Thyroid gland (tissue), 4 donors: ENCODE results near the gene ABHD15. TPM values are rescaled to one million over a fixed set of nuclear protein-coding genes. Genes with fewer than 3 reads are reported as not detected.
"Not testable (repeated sequence)": the region's sequence is repeated elsewhere in the genome, so short reads cannot be mapped to it uniquely, and the experiment has no call there.

Experiments
- DNase-seq, 2 donors: peaks; one replicate each; pipeline ENCODE4 v3.0.0-alpha.2; 2019
- H3K27ac ChIP-seq, 3 donors: fragments of 200-600 bp; sonication (generic); 1 replicate in 2 of 3; 2 replicates in 1 of 3; pipeline ENCODE4 v1.5.1; 2016 to 2019; ENCODE audit warnings: mild to moderate bottlenecking in 1 of 3, moderate library complexity in 1 of 3
- H3K27me3 ChIP-seq: fragments of 200-600 bp; sonication (generic); one replicate; pipeline ENCODE4 v1.5.1; 2019
- H3K36me3 ChIP-seq, 2 donors: fragments of 200-600 bp; sonication (generic); one replicate each; pipeline ENCODE4 v1.5.1; 2016 to 2019
- H3K4me1 ChIP-seq, 2 donors: fragments of 200-600 bp; sonication (generic); one replicate each; pipeline ENCODE4 v1.5.1; 2017 to 2019
- H3K4me3 ChIP-seq, 3 donors: fragments of 200-600 bp; sonication (generic); replicated peaks in 1 of 3; 1 replicate in 2 of 3; 2 replicates in 1 of 3; pipeline ENCODE4 v1.5.1; 2016; ENCODE audit warnings: mild to moderate bottlenecking in 1 of 3
- H3K9me3 ChIP-seq: fragments of 200-600 bp; sonication (generic); one replicate; pipeline ENCODE4 v1.5.1; 2017
- POLR2A ChIP-seq, 2 donors: fragments of 450-650 bp; IDR thresholded peaks; one replicate each; pipeline ENCODE4 v1.6.1; 2017; ENCODE audit warnings: antibody characterized with exemption in 2 of 2, mild to moderate bottlenecking in 2 of 2, moderate library complexity in 1 of 2
- WGBS, 2 donors: methylation state at CpG; one replicate each; pipeline ENCODE4 v1.1.5; 2017; 5-methylcytosine and 5-hydroxymethylcytosine counted together
- intact Hi-C: fragments of 100-400 bp; cut with DNase I; formaldehyde crosslinking; loops from one replicate; pipeline ENCODE4 v1.15.1; 2023
- total RNA-seq, 4 donors: library from RNA; depleted of rRNA; stranded (reverse); fragments of >200 nt; gene quantifications; one replicate each; pipeline ENCODE4 v1.2.3, GENCODE V29; 2016
- TF ChIP-seq, protein P1 (sequence below), 6 experiments: fragments of 200-600 bp in 3 of 6; fragments of 450-650 bp in 3 of 6; sonication (generic) in 3 of 6; IDR thresholded peaks; one replicate each; pipeline ENCODE4 v1.5.1; 2016 to 2019; ENCODE audit warnings: antibody characterized with exemption in 6 of 6, mild to moderate bottlenecking in 2 of 6, inconsistent platforms in 1 of 6, moderate library complexity in 1 of 6

Gene ABHD15
- total RNA-seq, 4 donors from 2014 or later = 11.6 to 19.8 (median 13.0) TPM

DNA sequence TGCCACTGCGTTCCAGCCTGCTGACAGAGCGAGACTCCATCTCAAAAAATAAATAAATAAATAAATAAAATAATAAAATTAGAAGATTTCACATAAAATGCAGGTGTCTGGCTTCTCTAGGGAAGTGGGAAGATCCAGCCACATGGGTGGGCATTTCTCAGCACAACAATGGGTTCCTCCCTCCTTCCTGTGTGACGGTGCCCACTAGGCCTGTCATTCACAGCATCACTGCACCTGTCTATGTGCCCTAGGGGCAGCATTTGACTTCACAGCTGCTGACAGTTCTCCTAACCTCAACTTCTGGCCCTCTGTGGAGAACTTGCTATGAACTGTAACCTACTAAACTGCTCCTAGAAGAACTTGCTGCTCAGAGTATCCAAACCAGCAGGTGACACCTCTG, 3.0 kb downstream of the ABHD15 start:
- WGBS, 2 donors = 96 to 98% methylated on average over 3 of the region's 3 CpGs
- TF ChIP-seq, protein P1, sequence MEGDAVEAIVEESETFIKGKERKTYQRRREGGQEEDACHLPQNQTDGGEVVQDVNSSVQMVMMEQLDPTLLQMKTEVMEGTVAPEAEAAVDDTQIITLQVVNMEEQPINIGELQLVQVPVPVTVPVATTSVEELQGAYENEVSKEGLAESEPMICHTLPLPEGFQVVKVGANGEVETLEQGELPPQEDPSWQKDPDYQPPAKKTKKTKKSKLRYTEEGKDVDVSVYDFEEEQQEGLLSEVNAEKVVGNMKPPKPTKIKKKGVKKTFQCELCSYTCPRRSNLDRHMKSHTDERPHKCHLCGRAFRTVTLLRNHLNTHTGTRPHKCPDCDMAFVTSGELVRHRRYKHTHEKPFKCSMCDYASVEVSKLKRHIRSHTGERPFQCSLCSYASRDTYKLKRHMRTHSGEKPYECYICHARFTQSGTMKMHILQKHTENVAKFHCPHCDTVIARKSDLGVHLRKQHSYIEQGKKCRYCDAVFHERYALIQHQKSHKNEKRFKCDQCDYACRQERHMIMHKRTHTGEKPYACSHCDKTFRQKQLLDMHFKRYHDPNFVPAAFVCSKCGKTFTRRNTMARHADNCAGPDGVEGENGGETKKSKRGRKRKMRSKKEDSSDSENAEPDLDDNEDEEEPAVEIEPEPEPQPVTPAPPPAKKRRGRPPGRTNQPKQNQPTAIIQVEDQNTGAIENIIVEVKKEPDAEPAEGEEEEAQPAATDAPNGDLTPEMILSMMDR (IDR thresholded peaks at IDR 0.05) = no peak
- TF ChIP-seq POLR2A (IDR thresholded peaks at IDR 0.05) = no peak
- Histone ChIP-seq H3K4me1 (peaks cover 10 to 18% of the 10 kb centered on the region in 2 donors), H3K27ac (no peak overlapping the region), H3K36me3 (peaks cover 0 to 4% of the 10 kb centered on the region in 2 donors), H3K4me3 (no peak overlapping the region), H3K27me3 (no peaks in the 10 kb centered on the region), H3K9me3 (no peaks in the 10 kb centered on the region)
- no peak for DNase-seq
- intact Hi-C loops = loop anchor here (10.0 kb wide), 1 partner anchor 179 kb away; no protein-coding TSS in a partner anchor

DNA sequence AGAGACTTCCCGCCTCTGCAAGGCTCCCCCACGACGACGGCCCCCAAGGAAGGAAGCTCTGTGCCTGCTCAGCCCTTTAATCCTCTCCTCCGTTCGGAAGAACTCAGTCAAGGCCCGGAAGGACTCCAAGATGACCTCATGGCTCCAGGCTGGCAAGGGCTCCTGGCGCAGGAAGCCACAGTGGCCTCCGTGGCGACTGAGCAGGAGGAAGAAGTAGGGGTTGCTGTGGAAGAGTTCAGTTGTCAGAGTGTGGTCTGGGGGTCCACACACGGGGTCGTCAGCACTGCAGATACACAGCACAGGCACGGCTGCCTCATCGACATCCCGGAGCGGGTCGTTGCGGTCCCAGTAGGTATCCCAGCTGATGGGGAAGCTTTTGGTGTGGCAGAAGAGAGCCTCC, 4.2 kb downstream of the ABHD15 start:
- no peak for DNase-seq
- intact Hi-C loops = loop anchor here (10.0 kb wide), 1 partner anchor 178 kb away; no protein-coding TSS in a partner anchor
- Histone ChIP-seq H3K27ac (no peak overlapping the region), H3K4me3 (no peak overlapping the region), H3K36me3 (peaks cover 0 to 4% of the 10 kb centered on the region in 2 donors), H3K27me3 (no peaks in the 10 kb centered on the region), H3K9me3 (no peaks in the 10 kb centered on the region), H3K4me1 (peaks cover 13 to 20% of the 10 kb centered on the region in 2 donors)
- TF ChIP-seq, protein P1 (IDR thresholded peaks at IDR 0.05) = no peak
- TF ChIP-seq POLR2A (IDR thresholded peaks at IDR 0.05) = no peak
- WGBS, 2 donors = 87 to 90% methylated on average over 17 of the region's 18 CpGs

DNA sequence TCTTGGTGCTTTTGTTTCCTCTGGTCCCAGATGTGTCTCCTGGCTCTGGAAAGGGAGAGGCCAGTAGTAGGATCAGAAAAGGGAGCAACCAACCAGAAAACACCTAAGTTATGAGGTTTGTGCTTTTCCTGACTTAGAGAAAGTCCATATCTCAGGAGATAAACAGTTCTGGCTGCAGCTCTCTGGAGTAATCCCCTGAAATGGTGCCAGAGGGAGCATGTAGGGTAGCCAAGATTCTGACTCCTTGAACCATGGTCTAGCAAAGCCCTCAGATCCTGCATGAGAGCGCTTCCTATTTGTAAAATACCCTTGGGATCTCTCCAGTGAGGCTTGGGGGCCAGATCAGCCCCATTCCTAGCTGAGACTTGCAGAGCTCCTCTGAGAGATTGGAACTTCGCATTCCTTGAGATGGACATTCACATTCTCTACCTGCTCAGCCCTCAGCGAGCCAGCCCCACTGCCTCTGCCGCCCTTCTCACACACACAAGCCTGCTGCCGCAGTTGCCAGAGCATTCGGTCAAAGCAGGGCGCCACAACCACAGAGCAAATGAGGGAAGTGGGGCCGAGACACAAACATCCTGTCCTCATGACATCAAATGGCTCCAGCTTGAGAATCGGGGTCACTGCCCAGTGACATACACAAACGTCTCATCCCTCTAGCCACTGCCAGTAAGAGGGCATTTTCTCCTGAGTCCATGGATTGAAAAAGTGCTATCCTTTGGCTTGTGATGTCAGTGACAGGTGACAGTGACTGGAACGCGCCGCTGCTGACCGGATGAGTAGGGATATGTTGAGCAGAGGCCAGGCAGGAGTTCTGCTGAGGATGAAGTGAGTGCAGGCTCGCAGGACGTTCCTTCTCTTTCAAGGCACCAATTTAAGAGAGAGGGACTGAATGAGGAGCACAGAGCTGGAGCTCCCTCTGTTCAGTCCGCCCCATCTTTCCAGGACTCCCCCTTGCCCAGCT, 5.0 kb downstream of the ABHD15 start:
- Histone ChIP-seq H3K36me3 (peaks cover 0 to 4% of the 10 kb centered on the region in 2 donors), H3K4me3 (no peak overlapping the region), H3K27me3 (no peaks in the 10 kb centered on the region), H3K4me1 (peaks cover 15 to 27% of the 10 kb centered on the region in 2 donors), H3K9me3 (no peaks in the 10 kb centered on the region), H3K27ac (no peak overlapping the region)
- 78 to 96% methylated on average over 12 to 17 of the region's 17 CpGs for WGBS, 2 donors
- TF ChIP-seq, protein P1 (IDR thresholded peaks at IDR 0.05) = no peak
- TF ChIP-seq POLR2A (IDR thresholded peaks at IDR 0.05) = no peak
- DNase-seq = no peak
- intact Hi-C loops = loop anchor here (10.0 kb wide), 1 partner anchor 177 kb away; no protein-coding TSS in a partner anchor

GRCh38 chr17:29560316-29560715, 6.5 kb downstream of the ABHD15 start:
- no peak overlapping the region for H3K27ac ChIP-seq
- no peaks in the 10 kb centered on the region for H3K27me3 ChIP-seq
- WGBS, 2 donors = 91 to 93% methylated on average over 6 of the region's 6 CpGs
- peaks cover 0 to 4% of the 10 kb centered on the region in 2 donors for H3K36me3 ChIP-seq
- no peak for DNase-seq
- peaks cover 8 to 18% of the 10 kb centered on the region in 2 donors for H3K4me1 ChIP-seq
- H3K9me3 ChIP-seq = no peaks in the 10 kb centered on the region
- TF ChIP-seq POLR2A (IDR thresholded peaks at IDR 0.05) = no peak
- TF ChIP-seq, protein P1 (IDR thresholded peaks at IDR 0.05) = no peak
- intact Hi-C loops = loop anchor here (10.0 kb wide), 1 partner anchor 176 kb away; no protein-coding TSS in a partner anchor
- H3K4me3 ChIP-seq = no peak overlapping the region

GRCh38 chr17:29559640-29560039, 7.2 kb downstream of the ABHD15 start:
- no peak overlapping the region for H3K27ac ChIP-seq
- WGBS, 2 donors = 97 to 98% methylated on average over 2 of the region's 2 CpGs
- intact Hi-C loops = loop anchor here (10.0 kb wide), 1 partner anchor 175 kb away; no protein-coding TSS in a partner anchor

DNA sequence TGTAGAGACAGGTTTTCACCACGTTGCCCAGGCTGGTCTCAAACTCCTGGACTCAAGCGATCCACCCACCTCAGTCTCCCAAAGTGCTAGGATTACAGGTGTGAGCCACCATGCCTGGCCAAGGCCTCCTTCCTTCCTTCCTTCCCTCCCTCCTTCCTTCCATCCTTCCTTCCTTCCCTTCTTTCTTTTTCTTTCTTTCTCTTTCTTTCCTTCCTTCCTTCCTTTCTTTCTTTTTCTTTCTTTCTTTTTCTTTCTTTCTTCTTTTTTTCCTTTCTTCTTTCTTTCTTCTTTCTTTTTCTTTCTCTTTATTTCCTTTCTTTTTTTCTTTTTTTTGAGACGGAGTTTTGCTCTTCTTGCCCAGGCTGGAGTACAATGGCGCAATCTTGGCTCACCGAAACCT, 8.7 kb downstream of the ABHD15 start:
- intact Hi-C loops = not testable (repeated sequence)

More at GRCh38 chr17:29559640-29560039, 7.2 kb downstream of the ABHD15 start:
- peaks cover 6 to 11% of the 10 kb centered on the region in 2 donors for H3K4me1 ChIP-seq
- peaks cover 0 to 4% of the 10 kb centered on the region in 2 donors for H3K36me3 ChIP-seq
- H3K4me3 ChIP-seq = no peak overlapping the region
- TF ChIP-seq, protein P1 (IDR thresholded peaks at IDR 0.05) = no peak
- TF ChIP-seq POLR2A (IDR thresholded peaks at IDR 0.05) = no peak
- H3K9me3 ChIP-seq = no peaks in the 10 kb centered on the region
- no peaks in the 10 kb centered on the region for H3K27me3 ChIP-seq
- no peak for DNase-seq

More for the DNA sequence above, 8.7 kb downstream of the ABHD15 start:
- not testable (repeated sequence) for H3K9me3 ChIP-seq, DNase-seq, H3K36me3 ChIP-seq, H3K4me1 ChIP-seq, H3K4me3 ChIP-seq, H3K27me3 ChIP-seq
- H3K27ac ChIP-seq = peak overlapping the region in 1 of 3 donors; percentile 32
- WGBS, 2 donors = 88 to 93% methylated on average over 5 of the region's 5 CpGs
